ENCODE data around the gene CNTN5.

DNA sequence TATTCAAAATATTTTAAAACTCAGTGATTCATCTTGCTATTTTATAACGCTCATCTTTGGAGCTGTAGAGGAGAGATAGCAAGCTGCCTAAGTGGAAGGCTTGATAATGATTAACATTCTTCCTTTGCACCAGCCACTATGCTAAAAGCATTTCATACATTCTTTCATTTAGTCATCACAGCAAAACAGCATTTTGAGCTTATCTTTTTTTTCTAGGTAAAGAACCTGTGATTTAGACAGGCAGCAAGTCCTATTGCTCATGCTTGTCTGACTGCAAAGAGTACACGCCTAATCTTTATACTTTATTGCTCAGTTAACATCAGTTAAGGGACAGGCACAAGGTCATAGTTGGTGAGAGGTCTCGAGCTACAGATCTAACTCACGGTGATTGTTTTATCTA is 953.2 kb downstream of the CNTN5 start:
- TF ChIP-seq, protein P1, sequence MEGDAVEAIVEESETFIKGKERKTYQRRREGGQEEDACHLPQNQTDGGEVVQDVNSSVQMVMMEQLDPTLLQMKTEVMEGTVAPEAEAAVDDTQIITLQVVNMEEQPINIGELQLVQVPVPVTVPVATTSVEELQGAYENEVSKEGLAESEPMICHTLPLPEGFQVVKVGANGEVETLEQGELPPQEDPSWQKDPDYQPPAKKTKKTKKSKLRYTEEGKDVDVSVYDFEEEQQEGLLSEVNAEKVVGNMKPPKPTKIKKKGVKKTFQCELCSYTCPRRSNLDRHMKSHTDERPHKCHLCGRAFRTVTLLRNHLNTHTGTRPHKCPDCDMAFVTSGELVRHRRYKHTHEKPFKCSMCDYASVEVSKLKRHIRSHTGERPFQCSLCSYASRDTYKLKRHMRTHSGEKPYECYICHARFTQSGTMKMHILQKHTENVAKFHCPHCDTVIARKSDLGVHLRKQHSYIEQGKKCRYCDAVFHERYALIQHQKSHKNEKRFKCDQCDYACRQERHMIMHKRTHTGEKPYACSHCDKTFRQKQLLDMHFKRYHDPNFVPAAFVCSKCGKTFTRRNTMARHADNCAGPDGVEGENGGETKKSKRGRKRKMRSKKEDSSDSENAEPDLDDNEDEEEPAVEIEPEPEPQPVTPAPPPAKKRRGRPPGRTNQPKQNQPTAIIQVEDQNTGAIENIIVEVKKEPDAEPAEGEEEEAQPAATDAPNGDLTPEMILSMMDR (IDR thresholded peaks at IDR 0.05 in 4 of 5, conservative IDR thresholded peaks at IDR 0.05 in 1 of 5), result no peak
- no peak for TF ChIP-seq POLR2A (IDR thresholded peaks at IDR 0.05)

All from gastrocnemius medialis (tissue), 4 donors.